HepG2 (cell line): Measurements from ENCODE around the gene FAM117B. TPM values are rescaled to one million over a fixed set of nuclear protein-coding genes. Genes with fewer than 3 reads are reported as not detected.

Experiments used
- HBP1 ChIP-seq: IDR thresholded peaks from 2 replicates; pipeline ENCODE4 v1.6.1; 2016; ENCODE audit warnings: low read depth, control low read depth
- KLF9 ChIP-seq: IDR thresholded peaks from 2 replicates; pipeline ENCODE4 v1.6.1; 2016; ENCODE audit warnings: low read depth
- TFAP4 ChIP-seq: sonication (generic); IDR thresholded peaks from 2 replicates; pipeline ENCODE4 v1.6.1; 2016; ENCODE audit warnings: low read depth, borderline replicate concordance
- ZC3H4 ChIP-seq: sonication (generic); formaldehyde crosslinking; IDR thresholded peaks from 2 replicates; pipeline ENCODE4 v1.4.0; 2020; ENCODE audit warnings: missing genetic modification reagents, borderline replicate concordance
- ZNF333 ChIP-seq: sonication (generic); formaldehyde crosslinking; IDR thresholded peaks from 2 replicates; pipeline ENCODE4 v1.4.0; 2020; ENCODE audit warnings: mild to moderate bottlenecking, missing genetic modification reagents, borderline replicate concordance
- ZNF335 ChIP-seq: sonication (generic); formaldehyde crosslinking; IDR thresholded peaks from 2 replicates; pipeline ENCODE4 v1.4.0; 2020; ENCODE audit warnings: missing genetic modification reagents
- ZNF343 ChIP-seq: sonication (generic); formaldehyde crosslinking; IDR thresholded peaks from 2 replicates; pipeline ENCODE4 v1.4.0; 2020; ENCODE audit warnings: mild to moderate bottlenecking, missing genetic modification reagents
- ZNF446 ChIP-seq: sonication (generic); formaldehyde crosslinking; IDR thresholded peaks from 2 replicates; pipeline ENCODE4 v1.5.0; 2020; ENCODE audit warnings: mild to moderate bottlenecking, missing genetic modification reagents
- ZNF780A ChIP-seq: sonication (generic); formaldehyde crosslinking; IDR thresholded peaks from 2 replicates; pipeline ENCODE4 v1.8.0; 2022; ENCODE audit warnings: mild to moderate bottlenecking, missing genetic modification reagents, moderate library complexity
- polyA plus RNA-seq, 8 experiments: library from polyadenylated mRNA; depleted of rRNA in 3 of 8; stranded (reverse) in 7 of 8; unstranded in 1 of 8; fragments of >200 nt; fragmentation: Illumina TruSeq in 4 of 8; extraction: Trizol in 4 of 8; gene quantifications; 2 replicates each; pipeline versions ENCODE4 v1.2.1 to v1.2.3, GENCODE V29; 2011 to 2016; ENCODE audit warnings: low read depth in 4 of 8, missing spikeins in 1 of 8, mixed read lengths in 1 of 8; ENCODE audit not compliant: insufficient read depth in 1 of 8
- total RNA-seq, 5 experiments: library from RNA; depleted of rRNA; stranded (reverse); fragments of >200 nt; fragmentation: Illumina TruSeq; extraction: Trizol; gene quantifications; 2 replicates each; pipeline ENCODE4 v1.2.3, GENCODE V29; 2016; ENCODE audit warnings: low read depth in 1 of 5
- TF ChIP-seq, protein P1 (sequence below): sonication (generic); formaldehyde crosslinking; IDR thresholded peaks from 2 replicates; pipeline ENCODE4 v1.4.0; 2020; ENCODE audit warnings: missing genetic modification reagents

Gene FAM117B
- total and polyA plus RNA-seq, 2 of the 13 experiments (the other 11 are each of a cell fraction or from before 2014, with no cell fraction given) = 5.8 to 11.0 TPM

DNA sequence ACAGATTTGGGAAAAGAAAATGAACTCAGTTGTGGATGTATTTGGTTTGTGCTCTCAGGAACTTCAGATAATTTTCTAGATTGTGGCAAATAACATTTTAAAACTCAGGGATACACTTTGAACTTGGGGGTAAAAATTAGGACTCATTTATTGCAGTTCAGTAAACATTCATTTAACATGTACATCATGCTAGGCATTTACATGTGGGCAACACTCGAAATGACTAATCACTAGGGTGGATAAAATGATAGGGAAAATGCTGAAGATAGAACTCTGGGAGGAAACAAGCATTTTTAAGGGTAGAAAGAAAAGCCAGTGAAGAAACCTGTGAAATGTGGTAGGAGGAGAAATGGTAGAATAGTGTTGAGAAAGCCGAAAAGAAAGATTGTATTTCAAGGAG lies 7.8 kb downstream of the FAM117B start (continued):
- TF ChIP-seq TFAP4 = no peak
- TF ChIP-seq ZC3H4 = no peak
- no peak for TF ChIP-seq KLF9
- no peak for TF ChIP-seq ZNF343 (CRISPR knock-in tag)
- no peak for TF ChIP-seq HBP1
- no peak for TF ChIP-seq ZNF333
- no peak for TF ChIP-seq ZNF446 (CRISPR knock-in tag)
- TF ChIP-seq ZNF335 = no peak
- TF ChIP-seq, protein P1, sequence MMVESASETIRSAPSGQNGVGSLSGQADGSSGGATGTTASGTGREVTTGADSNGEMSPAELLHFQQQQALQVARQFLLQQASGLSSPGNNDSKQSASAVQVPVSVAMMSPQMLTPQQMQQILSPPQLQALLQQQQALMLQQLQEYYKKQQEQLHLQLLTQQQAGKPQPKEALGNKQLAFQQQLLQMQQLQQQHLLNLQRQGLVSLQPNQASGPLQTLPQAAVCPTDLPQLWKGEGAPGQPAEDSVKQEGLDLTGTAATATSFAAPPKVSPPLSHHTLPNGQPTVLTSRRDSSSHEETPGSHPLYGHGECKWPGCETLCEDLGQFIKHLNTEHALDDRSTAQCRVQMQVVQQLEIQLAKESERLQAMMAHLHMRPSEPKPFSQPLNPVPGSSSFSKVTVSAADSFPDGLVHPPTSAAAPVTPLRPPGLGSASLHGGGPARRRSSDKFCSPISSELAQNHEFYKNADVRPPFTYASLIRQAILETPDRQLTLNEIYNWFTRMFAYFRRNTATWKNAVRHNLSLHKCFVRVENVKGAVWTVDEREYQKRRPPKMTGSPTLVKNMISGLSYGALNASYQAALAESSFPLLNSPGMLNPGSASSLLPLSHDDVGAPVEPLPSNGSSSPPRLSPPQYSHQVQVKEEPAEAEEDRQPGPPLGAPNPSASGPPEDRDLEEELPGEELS (CRISPR knock-in tag) = no peak
- no peak for TF ChIP-seq ZNF780A (CRISPR knock-in tag)
